Spleen (tissue), 7 donors: ENCODE measurements around the gene ARL5B.

Source experiments
- CTCF ChIP-seq, 11 experiments: fragments of 200-600 bp in 7 of 11; fragments of 450-650 bp in 4 of 11; sonication (generic) in 4 of 11; IDR thresholded peaks in 8 of 11; conservative IDR thresholded peaks in 3 of 11; 1 replicate in 7 of 11; 2 replicates in 4 of 11; pipeline versions ENCODE4 v1.4.0 to v1.8.0; 2016 to 2021; ENCODE audit warnings: antibody characterized with exemption in 11 of 11, inconsistent platforms in 4 of 11, mild to moderate bottlenecking in 1 of 11
- POLR2A ChIP-seq, 3 donors: fragments of 450-650 bp; IDR thresholded peaks; one replicate each; pipeline ENCODE4 v1.5.1; 2017; ENCODE audit warnings: antibody characterized with exemption in 3 of 3, mild to moderate bottlenecking in 1 of 3
- donor health status: DM: no; HTN: no; CAD: no; lungs with moderate emphysema.
- donor health status: DM: no; HTN: no; CAD: no.
- donor health status: DM: no; HTN: no; CAD: no.

DNA sequence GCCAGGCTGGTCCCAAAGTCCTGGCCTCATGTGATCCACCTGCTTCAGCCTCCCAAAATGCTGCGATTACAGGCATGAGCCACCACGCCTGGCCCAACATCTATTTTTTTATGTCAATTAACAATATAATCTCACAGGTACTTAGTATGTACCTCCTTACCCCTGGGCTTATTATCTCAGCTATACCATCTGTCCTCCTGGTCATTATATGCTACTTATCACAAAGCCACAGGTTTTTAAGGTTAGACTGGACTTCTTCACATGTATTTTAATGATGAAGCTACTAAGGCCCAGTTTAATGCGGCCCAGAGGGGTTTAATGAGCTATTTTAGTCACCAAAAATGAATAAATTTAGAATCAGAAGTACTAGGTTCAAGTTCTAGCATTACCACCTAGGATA lies 11.3 kb upstream of the ARL5B start:
- TF ChIP-seq CTCF (IDR thresholded peaks at IDR 0.05 in 8 of 11, conservative IDR thresholded peaks at IDR 0.05 in 3 of 11) (no peak), POLR2A (IDR thresholded peaks at IDR 0.05) (no peak)
